Gastroesophageal sphincter (tissue), 4 donors: ENCODE results near the gene IL13RA1. TPM values are rescaled to one million over a fixed set of nuclear protein-coding genes. Genes with fewer than 3 reads are reported as not detected.

Experiments
- ATAC-seq: fragments of 150-250 bp; one replicate; pipeline ENCODE4 v1.9.1; 2016; ENCODE audit warnings: mild to moderate bottlenecking, moderate library complexity
- H3K27ac ChIP-seq, 4 donors: fragments of 200-600 bp; sonication (generic) in 3 of 4; 1 replicate in 3 of 4; 2 replicates in 1 of 4; pipeline ENCODE4 v1.5.1; 2016 to 2019
- H3K27me3 ChIP-seq: fragments of 200-600 bp; sonication (generic); one replicate; pipeline ENCODE4 v1.5.1; 2019
- H3K36me3 ChIP-seq, 2 donors: fragments of 200-600 bp; sonication (generic); one replicate each; pipeline ENCODE4 v1.5.1; 2019; ENCODE audit warnings: control low read depth in 1 of 2
- H3K4me1 ChIP-seq, 3 donors: fragments of 200-600 bp; sonication (generic); 1 replicate in 2 of 3; 2 replicates in 1 of 3; pipeline ENCODE4 v1.5.1; 2016 to 2019; ENCODE audit warnings: control low read depth in 2 of 3
- H3K4me3 ChIP-seq, 2 donors: fragments of 200-600 bp; sonication (generic); one replicate each; pipeline ENCODE4 v1.5.1; 2019; ENCODE audit warnings: mild to moderate bottlenecking in 1 of 2, moderate library complexity in 1 of 2
- H3K9me3 ChIP-seq, 3 donors: fragments of 200-600 bp; sonication (generic); one replicate each; pipeline ENCODE4 v1.5.1; 2017 to 2019; ENCODE audit warnings: control low read depth in 2 of 3
- CTCF ChIP-seq, 4 experiments: fragments of 200-600 bp in 2 of 4; fragments of 450-650 bp in 2 of 4; sonication (generic) in 1 of 4; IDR thresholded peaks; one replicate each; pipeline ENCODE4 v1.5.1; 2017 to 2019; ENCODE audit warnings: antibody characterized with exemption in 4 of 4, mild to moderate bottlenecking in 2 of 4, moderate library complexity in 2 of 4
- EP300 ChIP-seq: sonication (generic); formaldehyde crosslinking; IDR thresholded peaks from one replicate; pipeline ENCODE4 v1.6.1; 2017; ENCODE audit warnings: antibody characterized with exemption, mild to moderate bottlenecking
- POLR2A ChIP-seq, 2 donors: fragments of 450-650 bp; IDR thresholded peaks; one replicate each; pipeline ENCODE4 v1.6.1; 2017; ENCODE audit warnings: antibody characterized with exemption in 2 of 2, mild to moderate bottlenecking in 2 of 2, moderate library complexity in 1 of 2
- POLR2AphosphoS5 ChIP-seq: sonication (generic); formaldehyde crosslinking; IDR thresholded peaks from one replicate; pipeline ENCODE4 v1.6.1; 2017; ENCODE audit warnings: antibody characterized with exemption
- WGBS, 2 donors: methylation state at CpG; one replicate each; pipeline ENCODE4 v1.1.5; 2018; ENCODE audit warnings: low coverage in 1 of 2; 5-methylcytosine and 5-hydroxymethylcytosine counted together
- total RNA-seq, 4 donors: library from RNA; depleted of rRNA; stranded (reverse); fragments of >200 nt; gene quantifications; one replicate each; pipeline ENCODE4 v1.1.0, GENCODE V29; 2016

IL13RA1 gene
- total RNA-seq, 4 donors from 2014 or later: 63.7 to 121 (median 105) TPM

DNA sequence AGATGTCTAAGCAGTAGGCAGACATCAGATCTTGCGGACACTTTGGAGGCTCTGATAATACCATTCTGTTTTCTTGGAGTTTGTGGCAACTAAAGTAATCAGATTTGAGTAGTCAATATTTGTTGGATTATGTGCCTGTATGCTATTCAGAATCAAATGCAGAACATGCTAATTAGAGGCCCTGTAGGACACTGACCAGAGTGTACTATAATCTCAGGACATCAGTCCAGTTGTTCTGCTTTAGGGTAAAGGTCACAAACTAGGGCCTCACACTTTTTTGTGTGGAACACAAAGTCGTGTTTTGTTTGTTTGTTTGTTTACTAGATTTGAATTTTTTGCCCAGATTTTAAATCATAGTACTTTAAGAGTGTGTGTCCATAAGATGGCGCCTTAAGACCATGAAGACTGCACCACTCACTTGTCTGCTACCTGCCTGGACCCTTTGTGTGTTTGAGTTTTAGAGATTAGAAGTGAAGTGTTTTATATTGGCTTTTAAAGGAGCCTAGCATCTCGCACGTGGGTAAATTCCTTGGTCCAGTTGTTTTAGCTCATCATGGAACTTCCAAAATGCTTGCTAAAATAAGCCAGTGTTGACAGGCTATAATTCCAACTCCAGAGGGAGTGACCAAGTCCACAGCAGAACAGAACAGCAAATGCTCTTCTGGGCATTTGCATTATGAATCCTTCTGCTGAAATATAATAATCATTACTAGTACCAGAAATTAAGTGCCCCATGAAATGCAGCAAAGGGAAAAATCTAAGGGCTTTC is 34.7 kb downstream of the IL13RA1 start:
- Histone ChIP-seq H3K27ac (peak overlapping the region in 3 of 4 donors; percentile 49 to 53 (median 50)), H3K4me1 (peaks cover 0 to 14% (median 0%) of the 10 kb centered on the region in 3 donors), H3K27me3 (no peaks in the 10 kb centered on the region), H3K9me3 (no peaks in the 10 kb centered on the region), H3K36me3 (peaks cover 0 to 24% of the 10 kb centered on the region in 2 donors), H3K4me3 (no peak overlapping the region)
- ATAC-seq: no peak
- TF ChIP-seq POLR2A (IDR thresholded peaks at IDR 0.05) (no peak), CTCF (IDR thresholded peaks at IDR 0.05) (peak in 2 of 4 experiments; percentile 3 to 39), POLR2AphosphoS5 (no peak), EP300 (no peak)
- WGBS, 2 donors: 31 to 60% methylated on average over 3 to 5 of the region's 5 CpGs

DNA sequence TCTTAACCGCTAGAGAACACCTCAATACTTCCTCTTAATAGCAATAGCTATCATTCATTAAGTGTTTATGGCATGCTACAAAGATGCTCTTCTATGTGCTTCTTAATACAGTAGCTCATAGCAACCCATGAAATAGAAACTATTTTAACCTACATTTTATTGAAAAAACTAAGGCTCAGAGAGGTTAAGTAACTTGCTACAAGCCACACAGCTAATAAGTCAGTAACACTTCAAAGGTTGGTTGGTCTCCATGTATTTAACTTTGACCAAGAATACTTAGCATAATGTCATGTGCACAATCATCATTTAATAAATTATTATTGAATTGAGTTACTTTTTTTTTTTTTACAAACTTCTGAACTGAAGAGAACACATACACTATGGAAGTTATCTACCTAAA is 36.1 kb downstream of the IL13RA1 start:
- no peak for ATAC-seq
- no peak for TF ChIP-seq POLR2AphosphoS5
- TF ChIP-seq POLR2A (IDR thresholded peaks at IDR 0.05): no peak
- no peak for TF ChIP-seq CTCF (IDR thresholded peaks at IDR 0.05)
- H3K27me3 ChIP-seq: no peaks in the 10 kb centered on the region
- no peak overlapping the region for H3K4me3 ChIP-seq
- no peaks in the 10 kb centered on the region for H3K9me3 ChIP-seq
- peaks cover 0 to 36% of the 10 kb centered on the region in 2 donors for H3K36me3 ChIP-seq
- WGBS, 2 donors: 83 to 86% methylated on average over 1 of the region's 1 CpG
- H3K4me1 ChIP-seq: peaks cover 0 to 14% (median 0%) of the 10 kb centered on the region in 3 donors
- H3K27ac ChIP-seq: peak overlapping the region in 1 of 4 donors; percentile 53

- TF ChIP-seq POLR2A (IDR thresholded peaks at IDR 0.05) (no peak), EP300 (no peak), CTCF (IDR thresholded peaks at IDR 0.05) (no peak), POLR2AphosphoS5 (no peak)
- no peaks in the 10 kb centered on the region for H3K27me3 ChIP-seq
- H3K27ac ChIP-seq: peak overlapping the region in 1 of 4 donors; percentile 53
- H3K4me3 ChIP-seq: no peak overlapping the region
- peaks cover 0 to 14% (median 0%) of the 10 kb centered on the region in 3 donors for H3K4me1 ChIP-seq
- H3K36me3 ChIP-seq: peaks cover 0 to 36% of the 10 kb centered on the region in 2 donors
- ATAC-seq: no peak
- H3K9me3 ChIP-seq: no peaks in the 10 kb centered on the region
- WGBS, 2 donors: 53 to 79% methylated on average over 3 of the region's 4 CpGs
These were observed 36.7 kb downstream of the IL13RA1 start for GRCh38 chrX:118764122-118764521.

DNA sequence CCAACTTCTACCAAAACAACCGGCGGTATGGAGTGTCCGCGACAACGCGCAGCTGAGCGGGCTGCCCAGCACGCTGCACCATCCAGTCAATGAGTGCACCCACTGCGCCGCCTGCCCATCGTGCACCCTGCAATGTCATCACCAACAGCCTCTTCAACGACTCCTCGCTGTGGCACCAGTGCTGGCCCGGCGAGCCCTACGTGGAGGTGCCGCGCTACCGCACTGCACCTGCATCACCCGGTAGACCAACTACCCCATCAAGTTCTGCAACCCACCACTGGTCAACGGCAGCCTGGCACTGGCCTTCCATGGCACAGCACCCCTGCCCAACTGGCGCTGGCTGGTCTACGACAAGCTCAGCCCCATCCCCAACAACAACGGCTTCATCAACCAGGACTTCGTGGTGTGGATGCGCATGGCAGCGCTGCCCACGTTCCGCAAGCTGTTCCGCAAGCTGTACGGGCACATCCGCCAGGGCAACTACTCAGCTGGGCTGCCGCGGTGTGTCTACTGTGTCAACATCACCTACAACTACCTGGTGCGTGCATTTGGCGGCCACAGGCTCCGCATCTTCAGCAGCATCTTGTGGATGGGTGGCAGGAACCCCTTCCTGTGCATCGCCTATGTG is 42.8 kb downstream of the IL13RA1 start:
- WGBS, 2 donors: 95% methylated on average over 12 of the region's 38 CpGs; no CpG with 5 or more reads in 1 of the 2 donors
- Histone ChIP-seq H3K9me3 (no peaks in the 10 kb centered on the region), H3K27me3 (no peaks in the 10 kb centered on the region), H3K4me3 (no peak overlapping the region), H3K4me1 (no peaks in the 10 kb centered on the region), H3K36me3 (peaks cover 0 to 55% of the 10 kb centered on the region in 2 donors), H3K27ac (no peak overlapping the region)
- TF ChIP-seq POLR2AphosphoS5 (no peak), EP300 (no peak), CTCF (IDR thresholded peaks at IDR 0.05) (no peak), POLR2A (IDR thresholded peaks at IDR 0.05) (no peak)
- ATAC-seq: no peak
